Activated CD4-positive, CD25-positive, alpha-beta regulatory T cell treated with anti-CD3 and anti-CD28 coated beads, Interleukin-2, amount 50 U/mL, for 24 hours (primary cell): ENCODE measurements around the gene CLSTN2.

Experiments used
- ATAC-seq, 2 donors: fragments of 150-1000 bp; cut with Tn5 transposase; one replicate each; pipeline ENCODE4 v1.10.0; 2021; ENCODE audit warnings: mild to moderate bottlenecking in 1 of 2, moderate library complexity in 1 of 2

CLSTN2 gene

GRCh38 chr3:140434261-140434905, 499.4 kb downstream of the CLSTN2 start:
- ATAC-seq: no peak

- no peak for ATAC-seq
Observed at GRCh38 chr3:140436421-140436820, 501.4 kb downstream of the CLSTN2 start.

GRCh38 chr3:140438736-140439470, 503.9 kb downstream of the CLSTN2 start:
- ATAC-seq: peak in 1 of 2 donors; percentile 18

GRCh38 chr3:140439527-140439926, 504.5 kb downstream of the CLSTN2 start:
- no peak for ATAC-seq

GRCh38 chr3:140440446-140440845, 505.5 kb downstream of the CLSTN2 start:
- ATAC-seq: no peak

GRCh38 chr3:140441006-140441405, 506.0 kb downstream of the CLSTN2 start:
- ATAC-seq: no peak

GRCh38 chr3:140442621-140443020, 507.6 kb downstream of the CLSTN2 start:
- ATAC-seq: no peak

- no peak for ATAC-seq
Observed at GRCh38 chr3:140443073-140443472, 508.1 kb downstream of the CLSTN2 start.

GRCh38 chr3:140443806-140444205, 508.8 kb downstream of the CLSTN2 start:
- no peak for ATAC-seq

- ATAC-seq: no peak
Observed at GRCh38 chr3:140446734-140447133, 511.7 kb downstream of the CLSTN2 start.

GRCh38 chr3:140447136-140447535, 512.2 kb downstream of the CLSTN2 start:
- no peak for ATAC-seq

GRCh38 chr3:140448001-140448400, 513.0 kb downstream of the CLSTN2 start:
- no peak for ATAC-seq

- ATAC-seq: no peak
Observed at GRCh38 chr3:140449413-140450256, 514.6 kb downstream of the CLSTN2 start.

- ATAC-seq: no peak
Observed at GRCh38 chr3:140453750-140454149, 518.8 kb downstream of the CLSTN2 start.

- ATAC-seq: no peak
Observed at GRCh38 chr3:140455521-140456214, 520.7 kb downstream of the CLSTN2 start.

- ATAC-seq: no peak
Observed at GRCh38 chr3:140456974-140457373, 522.0 kb downstream of the CLSTN2 start.

- ATAC-seq: no peak
Observed at GRCh38 chr3:140459462-140459861, 524.5 kb downstream of the CLSTN2 start.

GRCh38 chr3:140461250-140461649, 526.3 kb downstream of the CLSTN2 start:
- ATAC-seq: no peak

- ATAC-seq: no peak
Observed at GRCh38 chr3:140463355-140463754, 528.4 kb downstream of the CLSTN2 start.

GRCh38 chr3:140465988-140466387, 531.0 kb downstream of the CLSTN2 start:
- no peak for ATAC-seq

- ATAC-seq: no peak
Observed at GRCh38 chr3:140466535-140466934, 531.5 kb downstream of the CLSTN2 start.

- ATAC-seq: peak; percentile 50 to 55
Observed at GRCh38 chr3:140467104-140467577, 532.2 kb downstream of the CLSTN2 start.
